GM18870 (cell line): ENCODE measurements around the gene OPA3.

Experiments used
- ATAC-seq: cut with Tn5 transposase; IDR thresholded peaks from one replicate; pipeline ENCODE4 v1.9.1; 2021; ENCODE audit warnings: moderate library complexity; ENCODE audit not compliant: unreplicated experiment

OPA3 gene

GRCh38 chr19:45505996-45506245 lies 78.7 kb downstream of the OPA3 start:
- no peak for ATAC-seq

- no peak for ATAC-seq
Observed at GRCh38 chr19:45505151-45505995, 79.2 kb downstream of the OPA3 start.

- ATAC-seq = no peak
Observed at GRCh38 chr19:45503909-45504308, 80.7 kb downstream of the OPA3 start.

- no peak for ATAC-seq
Observed at GRCh38 chr19:45502111-45502510, 82.5 kb downstream of the OPA3 start.

GRCh38 chr19:45501730-45502014 lies 82.9 kb downstream of the OPA3 start:
- no peak for ATAC-seq

GRCh38 chr19:45500918-45501729 lies 83.5 kb downstream of the OPA3 start:
- ATAC-seq = no peak

GRCh38 chr19:45499196-45500180 lies 85.1 kb downstream of the OPA3 start:
- ATAC-seq = no peak

GRCh38 chr19:45498411-45499195 lies 86.0 kb downstream of the OPA3 start, which contains the start of gene PPM1N:
PPM1N (plus strand) TSS chr19:45498443; CDS start chr19:45498473, 30 bp downstream.
- ATAC-seq = no peak

GRCh38 chr19:45497791-45498190 lies 86.8 kb downstream of the OPA3 start:
- no peak for ATAC-seq

GRCh38 chr19:45496349-45496953 lies 88.2 kb downstream of the OPA3 start:
- no peak for ATAC-seq

- ATAC-seq = no peak
Observed at GRCh38 chr19:45495178-45495577, 89.4 kb downstream of the OPA3 start.

GRCh38 chr19:45494261-45494916 lies 90.2 kb downstream of the OPA3 start:
- no peak for ATAC-seq

- no peak for ATAC-seq
Observed at GRCh38 chr19:45492627-45493470, 91.8 kb downstream of the OPA3 start.

- ATAC-seq = no peak
Observed at GRCh38 chr19:45492137-45492626, 92.4 kb downstream of the OPA3 start.

GRCh38 chr19:45489216-45489855 lies 95.3 kb downstream of the OPA3 start:
- ATAC-seq = no peak

GRCh38 chr19:45488708-45489107 lies 95.9 kb downstream of the OPA3 start:
- no peak for ATAC-seq

- ATAC-seq = peak; percentile 67
Observed at GRCh38 chr19:45485305-45486077, 99.1 kb downstream of the OPA3 start.
